Fibroblast of peridontal ligament (primary cell): Measurements from ENCODE around the gene DHRS11.
"Not testable (repeated sequence)": the region's sequence is repeated elsewhere in the genome, so short reads cannot be mapped to it uniquely, and the experiment has no call there.

Source experiments
- DNase-seq: peaks from one replicate; pipeline ENCODE4 v3.0.0-alpha.2; 2010; ENCODE audit errors: extremely low read depth

DHRS11 gene

GRCh38 chr17:36593656-36594316 is 2.1 kb downstream of the DHRS11 start:
- no peak for DNase-seq

DNA sequence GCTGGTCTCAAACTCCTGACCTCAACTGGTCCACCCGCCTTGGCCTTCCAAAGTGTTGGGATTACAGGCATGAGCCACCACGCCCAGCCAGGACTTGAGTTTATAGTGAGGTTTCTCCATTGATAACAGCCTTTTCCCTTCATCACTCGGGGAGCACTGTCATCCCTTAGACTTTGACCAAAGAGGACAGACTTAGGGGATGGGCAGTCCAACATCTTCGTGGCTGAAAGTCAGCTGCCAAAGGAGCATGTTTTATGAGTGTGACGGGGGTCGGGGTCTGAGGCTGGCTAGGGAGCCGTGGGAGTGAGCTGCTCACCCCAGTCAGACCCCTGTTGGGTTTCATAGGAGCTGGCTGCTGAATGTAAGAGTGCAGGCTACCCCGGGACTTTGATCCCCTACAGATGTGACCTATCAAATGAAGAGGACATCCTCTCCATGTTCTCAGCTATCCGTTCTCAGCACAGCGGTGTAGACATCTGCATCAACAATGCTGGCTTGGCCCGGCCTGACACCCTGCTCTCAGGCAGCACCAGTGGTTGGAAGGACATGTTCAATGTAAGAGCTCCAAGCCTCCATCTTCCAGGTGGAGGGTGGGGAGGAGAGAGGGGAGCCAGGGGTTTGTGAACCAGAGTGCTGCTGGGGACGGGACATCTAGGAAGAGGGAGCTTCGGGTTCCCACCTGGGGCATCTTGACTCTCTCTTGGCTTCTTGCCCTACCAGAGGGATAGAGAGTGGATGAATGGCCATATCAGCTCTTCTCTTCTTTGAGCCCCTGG is 3.1 kb downstream of the DHRS11 start:
- no peak for DNase-seq

- no peak for DNase-seq
These were observed 5.5 kb downstream of the DHRS11 start for GRCh38 chr17:36597226-36597625.

GRCh38 chr17:36597866-36598777 is 6.4 kb downstream of the DHRS11 start:
- no peak for DNase-seq

- no peak for DNase-seq
These were observed 7.3 kb downstream of the DHRS11 start for GRCh38 chr17:36598951-36599401.

DNA sequence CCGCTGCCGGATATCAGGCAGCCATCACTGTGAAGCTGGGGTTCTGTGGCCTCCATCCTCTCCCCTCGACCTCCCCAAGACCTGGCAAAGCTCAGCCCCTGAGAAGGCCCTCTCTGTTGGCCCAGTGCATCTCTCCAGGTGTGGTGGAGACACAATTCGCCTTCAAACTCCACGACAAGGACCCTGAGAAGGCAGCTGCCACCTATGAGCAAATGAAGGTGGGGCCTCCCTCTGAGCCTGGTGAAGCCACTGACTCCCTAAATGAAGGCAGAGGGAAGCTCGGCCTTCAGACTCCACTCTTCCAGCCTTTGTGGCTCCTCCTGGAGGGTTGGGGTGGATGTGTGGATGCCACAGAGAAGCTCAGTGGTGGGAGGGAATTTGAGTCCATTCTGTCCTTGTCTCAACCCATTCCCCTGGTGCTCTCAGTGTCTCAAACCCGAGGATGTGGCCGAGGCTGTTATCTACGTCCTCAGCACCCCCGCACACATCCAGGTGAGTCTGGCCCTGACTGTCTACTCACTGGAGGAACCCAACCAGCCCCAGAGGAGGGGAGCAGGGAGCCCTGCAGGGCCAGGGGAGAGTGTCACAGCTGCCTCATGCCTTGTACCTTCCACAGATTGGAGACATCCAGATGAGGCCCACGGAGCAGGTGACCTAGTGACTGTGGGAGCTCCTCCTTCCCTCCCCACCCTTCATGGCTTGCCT is 8.0 kb downstream of the DHRS11 start:
- DNase-seq: no peak

DNA sequence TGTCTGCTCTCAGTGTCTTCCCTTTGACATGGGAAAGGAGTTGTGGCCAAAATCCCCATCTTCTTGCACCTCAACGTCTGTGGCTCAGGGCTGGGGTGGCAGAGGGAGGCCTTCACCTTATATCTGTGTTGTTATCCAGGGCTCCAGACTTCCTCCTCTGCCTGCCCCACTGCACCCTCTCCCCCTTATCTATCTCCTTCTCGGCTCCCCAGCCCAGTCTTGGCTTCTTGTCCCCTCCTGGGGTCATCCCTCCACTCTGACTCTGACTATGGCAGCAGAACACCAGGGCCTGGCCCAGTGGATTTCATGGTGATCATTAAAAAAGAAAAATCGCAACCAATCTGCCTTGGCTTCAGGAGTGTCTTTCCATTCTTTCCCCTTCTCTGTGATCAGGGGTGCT is 8.8 kb downstream of the DHRS11 start:
- DNase-seq: no peak

- no peak for DNase-seq
These were observed 9.2 kb downstream of the DHRS11 start for GRCh38 chr17:36600936-36601302.

DNA sequence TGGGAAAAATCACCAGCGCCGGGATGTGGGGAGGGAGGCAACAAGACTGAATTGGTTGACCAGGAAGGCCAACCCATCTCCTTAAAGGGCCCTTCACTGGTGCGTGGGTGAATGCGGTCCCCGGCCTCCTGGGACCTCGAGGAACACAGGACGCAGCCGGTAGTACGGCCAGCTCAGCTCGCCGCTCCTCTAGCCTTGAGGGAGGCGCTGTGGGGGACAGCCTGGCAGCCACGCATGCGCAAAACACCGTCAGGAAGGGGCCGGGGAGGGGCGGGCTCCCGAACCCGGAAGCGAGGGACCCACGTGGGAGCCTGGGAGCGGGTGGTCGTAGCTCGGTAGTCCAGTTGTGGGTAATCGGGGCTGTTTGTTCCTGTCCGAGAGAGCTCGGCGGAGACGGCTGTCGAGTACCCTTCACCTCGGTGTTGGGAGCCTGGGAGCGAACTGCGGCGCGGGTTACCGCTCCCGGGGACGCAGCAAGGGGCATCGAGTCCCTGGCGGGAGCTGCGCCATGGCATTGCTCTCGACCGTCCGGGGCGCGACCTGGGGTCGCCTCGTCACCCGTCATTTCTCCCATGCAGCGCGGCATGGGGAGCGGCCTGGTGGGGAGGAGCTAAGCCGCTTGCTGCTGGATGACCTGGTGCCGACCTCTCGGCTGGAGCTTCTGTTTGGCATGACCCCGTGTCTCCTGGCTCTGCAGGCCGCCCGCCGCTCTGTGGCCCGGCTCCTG is 9.8 kb downstream of the DHRS11 start, which contains the start of gene MRM1:
Gene MRM1, plus strand, starts transcription at position 281 of the 727 bp plus-strand sequence. Its CDS starts 228 bp downstream, at position 509.
- peak; percentile 80 for DNase-seq

- no peak for DNase-seq
These were observed 10.5 kb downstream of the DHRS11 start for GRCh38 chr17:36602030-36602748.

GRCh38 chr17:36602924-36603384 is 11.3 kb downstream of the DHRS11 start:
- DNase-seq: peak; percentile 71

DNA sequence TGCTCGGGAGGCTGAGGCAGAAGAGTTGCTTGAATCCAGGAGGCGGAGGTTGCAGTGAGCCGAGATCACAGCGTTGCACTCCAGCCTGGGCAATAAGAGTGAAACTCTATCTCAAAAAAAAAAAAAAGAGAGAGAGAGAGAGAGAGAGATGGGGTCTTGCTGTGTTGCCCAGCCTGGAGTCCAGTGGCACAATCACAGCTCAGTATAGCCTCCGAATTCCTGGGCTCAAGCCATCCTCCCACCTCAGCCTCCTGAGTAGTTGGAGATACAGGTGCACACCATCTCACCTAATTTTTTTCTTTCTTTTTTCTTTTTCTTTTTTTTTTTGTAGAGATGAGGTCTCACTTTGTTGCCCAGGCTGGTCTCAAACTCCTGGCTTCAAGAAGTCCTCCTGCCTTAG is 13.3 kb downstream of the DHRS11 start:
- not testable (repeated sequence) for DNase-seq

DNA sequence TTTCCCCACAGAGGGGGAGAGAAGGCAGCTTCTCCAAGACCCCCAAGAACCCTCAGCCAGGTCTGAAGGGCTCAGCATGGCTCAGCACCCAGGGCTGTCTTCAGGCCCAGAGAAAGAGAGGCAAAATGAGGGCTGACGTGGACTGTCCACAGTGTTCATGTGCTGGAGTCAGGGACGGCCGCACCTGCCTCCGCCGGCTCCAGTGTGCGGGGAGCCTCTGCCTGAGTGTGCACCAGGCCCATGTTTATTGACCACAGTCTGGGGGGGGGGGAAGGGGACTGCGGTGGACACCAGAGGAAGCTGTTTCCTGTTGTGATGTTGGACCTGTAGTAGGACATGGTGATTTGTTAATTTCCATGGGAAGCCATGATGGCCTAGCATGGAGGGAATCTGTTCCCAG is 16.6 kb downstream of the DHRS11 start:
- DNase-seq: no peak

- DNase-seq: peak; percentile 78
These were observed 17.3 kb downstream of the DHRS11 start for GRCh38 chr17:36608794-36609497.

DNA sequence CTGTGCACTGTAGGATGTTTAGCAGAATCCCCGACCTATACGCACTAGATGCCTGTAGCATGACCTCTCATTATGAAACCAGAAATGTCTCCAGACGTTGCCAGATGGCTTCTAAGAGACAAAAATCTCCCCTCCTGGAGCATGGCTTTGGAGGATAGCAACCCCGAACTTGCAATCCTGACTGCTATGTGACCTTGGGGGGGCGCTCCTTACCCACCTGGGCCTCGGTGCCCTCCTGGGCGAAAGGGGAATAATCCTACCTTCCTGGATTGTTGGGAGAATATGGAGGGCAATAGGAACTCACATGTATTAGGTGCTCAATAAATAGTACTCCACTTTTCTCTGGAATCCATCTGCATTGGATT is 17.8 kb downstream of the DHRS11 start:
- no peak for DNase-seq

GRCh38 chr17:36610474-36610873 is 18.8 kb downstream of the DHRS11 start:
- no peak for DNase-seq

- DNase-seq: peak; percentile 93
These were observed 19.8 kb downstream of the DHRS11 start for GRCh38 chr17:36611345-36612072.

- DNase-seq: no peak
These were observed 20.6 kb downstream of the DHRS11 start for GRCh38 chr17:36612323-36612722.

- no peak for DNase-seq
These were observed 21.5 kb downstream of the DHRS11 start for GRCh38 chr17:36613155-36613554.
